HG03520 (cell line): Measurements from ENCODE around the gene DRC3.
"Not testable (repeated sequence)": the region's sequence is repeated elsewhere in the genome, so short reads cannot be mapped to it uniquely, and the experiment has no call there.

ENCODE experiments used
- ATAC-seq: cut with Tn5 transposase; IDR thresholded peaks from one replicate; pipeline ENCODE4 v1.9.1; 2021; ENCODE audit warnings: mild to moderate bottlenecking, moderate library complexity; ENCODE audit not compliant: unreplicated experiment

DRC3 gene

GRCh38 chr17:17990282-17990681 is 17.6 kb downstream of the DRC3 start:
- ATAC-seq = no peak

GRCh38 chr17:17993366-17993765 is 20.7 kb downstream of the DRC3 start:
- ATAC-seq = no peak

- no peak for ATAC-seq
These were observed 21.2 kb downstream of the DRC3 start for GRCh38 chr17:17993852-17994251.

GRCh38 chr17:17994271-17995069 is 21.8 kb downstream of the DRC3 start:
- ATAC-seq = no peak

- ATAC-seq = not testable (repeated sequence)
These were observed 23.2 kb downstream of the DRC3 start for GRCh38 chr17:17995887-17996286.

- no peak for ATAC-seq
These were observed 26.3 kb downstream of the DRC3 start for GRCh38 chr17:17998934-17999333.

- no peak for ATAC-seq
These were observed 26.8 kb downstream of the DRC3 start for GRCh38 chr17:17999364-18000029.

GRCh38 chr17:18000030-18000408 is 27.4 kb downstream of the DRC3 start:
- no peak for ATAC-seq

GRCh38 chr17:18002171-18002570 is 29.5 kb downstream of the DRC3 start:
- ATAC-seq = no peak

GRCh38 chr17:18004345-18004744 is 31.7 kb downstream of the DRC3 start:
- no peak for ATAC-seq

GRCh38 chr17:18004884-18005305 is 32.2 kb downstream of the DRC3 start:
- no peak for ATAC-seq

- no peak for ATAC-seq
These were observed 32.8 kb downstream of the DRC3 start for GRCh38 chr17:18005496-18005895.

- no peak for ATAC-seq
These were observed 34.0 kb downstream of the DRC3 start for GRCh38 chr17:18006495-18007239.

GRCh38 chr17:18008496-18009268 is 36.0 kb downstream of the DRC3 start:
- no peak for ATAC-seq

- no peak for ATAC-seq
These were observed 37.2 kb downstream of the DRC3 start for GRCh38 chr17:18009609-18010420.

GRCh38 chr17:18011286-18011685 is 38.6 kb downstream of the DRC3 start:
- ATAC-seq = no peak

GRCh38 chr17:18014006-18014405 is 41.3 kb downstream of the DRC3 start:
- ATAC-seq = no peak

- no peak for ATAC-seq
These were observed 42.9 kb downstream of the DRC3 start for GRCh38 chr17:18015593-18015992.

GRCh38 chr17:18016426-18016825 is 43.8 kb downstream of the DRC3 start:
- ATAC-seq = no peak

- ATAC-seq = no peak
These were observed 45.3 kb downstream of the DRC3 start for GRCh38 chr17:18017958-18018357.
